Measurements from ENCODE around the gene SCAMP2.

- TF ChIP-seq CSDC2 (CRISPR knock-in tag; IDR thresholded peaks at IDR 0.05) = no peak
- TF ChIP-seq SNAI2 (CRISPR knock-in tag; IDR thresholded peaks at IDR 0.05) = no peak
- no peak for TF ChIP-seq CSRNP3 (CRISPR knock-in tag; IDR thresholded peaks at IDR 0.05)
- no peak for TF ChIP-seq CREB5 (CRISPR knock-in tag; IDR thresholded peaks at IDR 0.05; ENCODE audit: low read depth)
- TF ChIP-seq ZNF565 (CRISPR knock-in tag; conservative IDR thresholded peaks at IDR 0.05; ENCODE audit: low read depth) = no peak
- no peak for TF ChIP-seq TOX (CRISPR knock-in tag; IDR thresholded peaks at IDR 0.05; ENCODE audit: borderline replicate concordance)
- TF ChIP-seq OSR1 (CRISPR knock-in tag; IDR thresholded peaks at IDR 0.05) = no peak
- no peak for TF ChIP-seq ZNF8 (CRISPR knock-in tag; IDR thresholded peaks at IDR 0.05)
- TF ChIP-seq ISL1 (CRISPR knock-in tag; IDR thresholded peaks at IDR 0.05) = no peak
- TF ChIP-seq TSHZ2 (CRISPR knock-in tag; IDR thresholded peaks at IDR 0.05) = no peak
- no peak for TF ChIP-seq PPARA (CRISPR knock-in tag; IDR thresholded peaks at IDR 0.05; ENCODE audit: borderline replicate concordance)
- TF ChIP-seq ZNF70 (CRISPR knock-in tag; IDR thresholded peaks at IDR 0.05) = no peak
Measured at GRCh38 chr15:74828835-74829234, 44.3 kb downstream of the SCAMP2 start.

Data from SK-N-SH treated with all-trans-retinoic acid at 6 μM for 48 hours (cell line).